KMS-11 (cell line): ENCODE measurements around the gene FCER1A.

ENCODE experiments used
- H2AFZ ChIP-seq: fragments of 200-600 bp; sonication (generic); 2 replicates; pipeline ENCODE4 v1.6.1; 2016; ENCODE audit warnings: antibody characterized with exemption, mixed run types, low read depth
- H3K27ac ChIP-seq: fragments of 200-600 bp; sonication (generic); 2 replicates; pipeline ENCODE4 v1.6.1; 2016; ENCODE audit warnings: mild to moderate bottlenecking, mixed run types
- H3K27me3 ChIP-seq: fragments of 200-600 bp; sonication (generic); 2 replicates; pipeline ENCODE4 v1.6.1; 2017; ENCODE audit warnings: mild to moderate bottlenecking, low read depth, mixed run types, moderate library complexity; ENCODE audit not compliant: insufficient read depth
- H3K36me3 ChIP-seq: fragments of 200-600 bp; sonication (generic); 2 replicates; pipeline ENCODE4 v1.6.1; 2017; ENCODE audit warnings: mild to moderate bottlenecking, mixed run types; ENCODE audit not compliant: insufficient read depth
- H3K4me1 ChIP-seq: fragments of 200-600 bp; sonication (generic); 2 replicates; pipeline ENCODE4 v1.6.1; 2016; ENCODE audit warnings: mild to moderate bottlenecking, low read depth, mixed run types; ENCODE audit not compliant: poor library complexity, severe bottlenecking
- H3K4me2 ChIP-seq: fragments of 200-600 bp; sonication (generic); 2 replicates; pipeline ENCODE4 v1.7.0; 2016; ENCODE audit warnings: mild to moderate bottlenecking, mixed run types
- H3K4me3 ChIP-seq: fragments of 200-600 bp; sonication (generic); IDR thresholded peaks from 2 replicates; pipeline ENCODE4 v1.6.1; 2017; ENCODE audit warnings: low read depth, low read length, mixed read lengths; ENCODE audit not compliant: insufficient read depth
- H3K79me2 ChIP-seq: fragments of 200-600 bp; sonication (generic); 2 replicates; pipeline ENCODE4 v1.6.1; 2016; ENCODE audit warnings: low read depth, mixed run types; ENCODE audit not compliant: insufficient read depth
- H3K9ac ChIP-seq: fragments of 200-600 bp; sonication (generic); 2 replicates; pipeline ENCODE4 v1.6.1; 2016; ENCODE audit warnings: mild to moderate bottlenecking, mixed run types
- H4K20me1 ChIP-seq: fragments of 200-600 bp; sonication (generic); 2 replicates; pipeline ENCODE4 v1.6.1; 2016; ENCODE audit warnings: mild to moderate bottlenecking, mixed run types; ENCODE audit not compliant: insufficient read depth
- TF ChIP-seq, protein P1 (sequence below): fragments of 200-600 bp; sonication (generic); conservative IDR thresholded peaks from 2 replicates; pipeline ENCODE4 v1.6.1; 2017; ENCODE audit warnings: low read depth, mild to moderate bottlenecking, antibody characterized with exemption, low read length, moderate library complexity, mixed read lengths

The FCER1A gene

GRCh38 chr1:159274631-159275030 is 27.5 kb upstream of the FCER1A start:
- Histone ChIP-seq H3K4me2 (no peak overlapping the region), H2AFZ (no peak overlapping the region)

GRCh38 chr1:159275891-159276290 is 26.2 kb upstream of the FCER1A start:
- no peak overlapping the region for H3K4me3 ChIP-seq
- H3K27ac ChIP-seq = no peak overlapping the region
- no peak overlapping the region for H2AFZ ChIP-seq
- no peaks in the 10 kb centered on the region for H3K79me2 ChIP-seq
- H3K36me3 ChIP-seq = no peaks in the 10 kb centered on the region
- TF ChIP-seq, protein P1, sequence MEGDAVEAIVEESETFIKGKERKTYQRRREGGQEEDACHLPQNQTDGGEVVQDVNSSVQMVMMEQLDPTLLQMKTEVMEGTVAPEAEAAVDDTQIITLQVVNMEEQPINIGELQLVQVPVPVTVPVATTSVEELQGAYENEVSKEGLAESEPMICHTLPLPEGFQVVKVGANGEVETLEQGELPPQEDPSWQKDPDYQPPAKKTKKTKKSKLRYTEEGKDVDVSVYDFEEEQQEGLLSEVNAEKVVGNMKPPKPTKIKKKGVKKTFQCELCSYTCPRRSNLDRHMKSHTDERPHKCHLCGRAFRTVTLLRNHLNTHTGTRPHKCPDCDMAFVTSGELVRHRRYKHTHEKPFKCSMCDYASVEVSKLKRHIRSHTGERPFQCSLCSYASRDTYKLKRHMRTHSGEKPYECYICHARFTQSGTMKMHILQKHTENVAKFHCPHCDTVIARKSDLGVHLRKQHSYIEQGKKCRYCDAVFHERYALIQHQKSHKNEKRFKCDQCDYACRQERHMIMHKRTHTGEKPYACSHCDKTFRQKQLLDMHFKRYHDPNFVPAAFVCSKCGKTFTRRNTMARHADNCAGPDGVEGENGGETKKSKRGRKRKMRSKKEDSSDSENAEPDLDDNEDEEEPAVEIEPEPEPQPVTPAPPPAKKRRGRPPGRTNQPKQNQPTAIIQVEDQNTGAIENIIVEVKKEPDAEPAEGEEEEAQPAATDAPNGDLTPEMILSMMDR = no peak
- H3K9ac ChIP-seq = no peak overlapping the region
- no peaks in the 10 kb centered on the region for H3K27me3 ChIP-seq
- H3K4me2 ChIP-seq = no peak overlapping the region
- H3K4me1 ChIP-seq = no peaks in the 10 kb centered on the region
- H4K20me1 ChIP-seq = no peaks in the 10 kb centered on the region

More at GRCh38 chr1:159274631-159275030, 27.5 kb upstream of the FCER1A start:
- Histone ChIP-seq H4K20me1 (no peaks in the 10 kb centered on the region), H3K9ac (no peak overlapping the region), H3K27ac (no peak overlapping the region), H3K79me2 (no peaks in the 10 kb centered on the region), H3K4me1 (no peaks in the 10 kb centered on the region), H3K4me3 (no peak overlapping the region), H3K36me3 (no peaks in the 10 kb centered on the region), H3K27me3 (no peaks in the 10 kb centered on the region)
- TF ChIP-seq, protein P1 = no peak

GRCh38 chr1:159279773-159280172 is 22.4 kb upstream of the FCER1A start:
- no peaks in the 10 kb centered on the region for H3K79me2 ChIP-seq
- no peaks in the 10 kb centered on the region for H3K4me1 ChIP-seq
- H4K20me1 ChIP-seq = no peaks in the 10 kb centered on the region
- H3K4me3 ChIP-seq = no peak overlapping the region
- H3K27ac ChIP-seq = no peak overlapping the region
- H2AFZ ChIP-seq = no peak overlapping the region
- no peak overlapping the region for H3K9ac ChIP-seq
- H3K36me3 ChIP-seq = no peaks in the 10 kb centered on the region
- no peak overlapping the region for H3K4me2 ChIP-seq
- no peaks in the 10 kb centered on the region for H3K27me3 ChIP-seq
- TF ChIP-seq, protein P1 = no peak

- TF ChIP-seq, protein P1 = no peak
- Histone ChIP-seq H4K20me1 (no peaks in the 10 kb centered on the region), H3K36me3 (no peaks in the 10 kb centered on the region), H3K4me2 (no peak overlapping the region), H3K4me1 (no peaks in the 10 kb centered on the region), H2AFZ (no peak overlapping the region), H3K27me3 (no peaks in the 10 kb centered on the region), H3K9ac (no peak overlapping the region), H3K79me2 (no peaks in the 10 kb centered on the region), H3K4me3 (no peak overlapping the region), H3K27ac (no peak overlapping the region)
Observed at GRCh38 chr1:159282118-159282517, 20.0 kb upstream of the FCER1A start.
